Ovary (tissue), 3 donors: ENCODE results near the gene BRWD1.

Source experiments
- CTCF ChIP-seq, 3 donors: fragments of 450-650 bp in 2 of 3; fragments of 200-600 bp in 1 of 3; IDR thresholded peaks; one replicate each; pipeline versions ENCODE4 v1.5.1 to v1.8.0; 2016 to 2022; ENCODE audit warnings: antibody characterized with exemption in 3 of 3, mild to moderate bottlenecking in 1 of 3
- EP300 ChIP-seq: sonication (generic); formaldehyde crosslinking; IDR thresholded peaks from one replicate; pipeline ENCODE4 v1.6.1; 2017; ENCODE audit warnings: antibody characterized with exemption
- POLR2A ChIP-seq: fragments of 450-650 bp; IDR thresholded peaks from one replicate; pipeline ENCODE4 v1.6.1; 2017; ENCODE audit warnings: antibody characterized with exemption, mild to moderate bottlenecking, moderate library complexity
- donor health status: DM: no; HTN: no; CAD: no.

DNA sequence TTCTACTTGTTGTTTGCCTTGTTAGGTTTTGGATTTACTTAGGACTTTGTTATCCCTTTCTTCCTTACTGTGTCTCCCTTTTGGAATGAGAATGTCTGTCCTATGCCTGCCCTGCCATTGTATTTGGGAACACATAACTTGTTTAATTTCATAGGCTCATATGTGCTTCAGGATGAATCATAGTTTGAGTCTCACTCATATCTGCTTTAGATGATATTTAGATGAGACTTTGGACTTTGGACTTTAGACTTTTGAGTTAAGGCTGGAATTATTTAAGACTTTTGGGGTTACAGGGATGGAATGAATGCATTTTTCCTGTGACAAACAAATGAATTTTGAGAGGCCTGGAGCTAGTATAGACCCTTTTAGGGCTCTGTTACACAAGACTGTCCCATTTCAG lies 163.6 kb downstream of the BRWD1 start:
- TF ChIP-seq CTCF (IDR thresholded peaks at IDR 0.05) (no peak), POLR2A (no peak), EP300 (no peak)
